Panc1 (cell line): ENCODE measurements around the gene IFNA10. TPM values are rescaled to one million over a fixed set of nuclear protein-coding genes. Genes with fewer than 3 reads are reported as not detected.
"Not testable (repeated sequence)": the region's sequence is repeated elsewhere in the genome, so short reads cannot be mapped to it uniquely, and the experiment has no call there.

ENCODE experiments used
- ATAC-seq: fragments of 200-7000 bp; cut with Tn5 transposase; 2 replicates; pipeline ENCODE4 v1.9.1; 2020; ENCODE audit warnings: mild to moderate bottlenecking, moderate library complexity
- BruUV-seq: library from RNA; stranded (reverse); fragments of 400-500 nt; replicated peaks from 2 replicates; lab custom pipeline; 2021; lab: Mats Ljungman, UMichigan
- CTCF ChIA-PET: fragments of 300-600 bp; sonication (Branson Sonifier 250); formaldehyde crosslinking; loops from one replicate; lab custom pipeline; 2022; ENCODE audit warnings: antibody characterized with exemption; lab: Charles Lee
- POLR2A ChIA-PET: fragments of 300-600 bp; sonication (Branson Sonifier 250); formaldehyde crosslinking; loops from one replicate; lab custom pipeline; 2022; ENCODE audit warnings: antibody characterized with exemption; lab: Charles Lee
- DNase-seq: peaks from one replicate; pipeline ENCODE4 v3.0.0-alpha.2; 2010; ENCODE audit warnings: low read depth, low spot score
- H3K27ac ChIP-seq: 2 replicates; pipeline ENCODE4 v1.5.1; 2011; ENCODE audit warnings: mild to moderate bottlenecking, low read length, inconsistent platforms
- H3K27me3 ChIP-seq: fragments of 200-500 bp; sonication (Bioruptor generic); 2 replicates; pipeline ENCODE4 v1.6.0; 2014; ENCODE audit warnings: low read length, inconsistent platforms; ENCODE audit not compliant: control insufficient read depth, insufficient read depth
- H3K36me3 ChIP-seq: fragments of 200-500 bp; sonication (Bioruptor generic); 2 replicates; pipeline ENCODE4 v1.5.1; 2014; ENCODE audit warnings: inconsistent platforms, mild to moderate bottlenecking, low read length, moderate library complexity; ENCODE audit not compliant: control insufficient read depth, insufficient read depth
- H3K4me1 ChIP-seq: 2 replicates; pipeline ENCODE4 v1.5.1; 2011; ENCODE audit warnings: inconsistent platforms, mild to moderate bottlenecking, low read length, moderate library complexity; ENCODE audit not compliant: control insufficient read depth, insufficient read depth
- H3K4me3 ChIP-seq, 2 experiments: 2 replicates each; pipeline ENCODE4 v1.5.1; 2011 to 2012; ENCODE audit warnings: low read depth in 2 of 2, low read length in 2 of 2, mild to moderate bottlenecking in 2 of 2, inconsistent platforms in 1 of 2, moderate library complexity in 1 of 2
- H3K9me3 ChIP-seq: fragments of 200-500 bp; sonication (Bioruptor generic); 2 replicates; pipeline ENCODE4 v1.5.1; 2014; ENCODE audit warnings: low read depth, mild to moderate bottlenecking, inconsistent platforms, low read length, moderate library complexity; ENCODE audit not compliant: control insufficient read depth, insufficient read depth
- CTCF ChIP-seq: fragments of 450-650 bp; IDR thresholded peaks from 2 replicates; pipeline ENCODE4 v1.5.1; 2017; ENCODE audit warnings: mild to moderate bottlenecking
- POLR2AphosphoS5 ChIP-seq: IDR thresholded peaks from 2 replicates; pipeline ENCODE4 v1.6.1; 2012; ENCODE audit warnings: mild to moderate bottlenecking, low read depth, low read length, moderate library complexity
- SIN3A ChIP-seq: IDR thresholded peaks from 2 replicates; pipeline ENCODE4 v1.6.1; 2012; ENCODE audit warnings: low read depth, mild to moderate bottlenecking, low read length, moderate library complexity, borderline replicate concordance; ENCODE audit not compliant: insufficient read depth
- TCF7L2 ChIP-seq: IDR thresholded peaks from 2 replicates; pipeline ENCODE4 v1.6.1; 2011; ENCODE audit warnings: mild to moderate bottlenecking, low read depth, low read length, inconsistent platforms
- in situ Hi-C: cut with HindIII; loops from 2 replicates; pipeline ENCODE4 v1.10.0; 2016; ENCODE audit warnings: low sequenced_read_pairs, low pct_unique_long_range_greater_than_20kb
- intact Hi-C: fragments of 100-400 bp; cut with micrococcal nuclease; formaldehyde crosslinking; loops from one replicate; pipeline ENCODE4 v1.10.0; 2022; ENCODE audit not compliant: unreplicated experiment
- total RNA-seq: library from RNA; stranded (reverse); gene quantifications from one replicate; pipeline ENCODE4 v1.2.1, GENCODE V29; 2021; ENCODE audit not compliant: unreplicated experiment
- TF ChIP-seq, protein P1 (sequence below), 2 experiments: IDR thresholded peaks; 2 replicates each; pipeline ENCODE4 v1.6.1; 2011 to 2012; ENCODE audit warnings: low read depth in 2 of 2, control low read depth in 1 of 2, low read length in 1 of 2, mild to moderate bottlenecking in 1 of 2, moderate library complexity in 1 of 2; ENCODE audit not compliant: insufficient read depth in 1 of 2

IFNA10 gene
- total RNA-seq, 1 experiment from 2014 or later = not detected

GRCh38 chr9:21172156-21172555 lies 34.8 kb downstream of the IFNA10 start:
- H3K9me3 ChIP-seq = no peaks in the 10 kb centered on the region
- in situ Hi-C loops = no loop called here
- H3K4me3 ChIP-seq = no peak overlapping the region
- no peaks in the 10 kb centered on the region for H3K36me3 ChIP-seq
- no TSS peak for BruUV-seq
- no peak for DNase-seq
- intact Hi-C loops = no loop called here
- no peaks in the 10 kb centered on the region for H3K27me3 ChIP-seq
- no peak for ATAC-seq
- TF ChIP-seq SIN3A (no peak), POLR2AphosphoS5 (no peak), CTCF (no peak), TCF7L2 (no peak)
- TF ChIP-seq, protein P1, sequence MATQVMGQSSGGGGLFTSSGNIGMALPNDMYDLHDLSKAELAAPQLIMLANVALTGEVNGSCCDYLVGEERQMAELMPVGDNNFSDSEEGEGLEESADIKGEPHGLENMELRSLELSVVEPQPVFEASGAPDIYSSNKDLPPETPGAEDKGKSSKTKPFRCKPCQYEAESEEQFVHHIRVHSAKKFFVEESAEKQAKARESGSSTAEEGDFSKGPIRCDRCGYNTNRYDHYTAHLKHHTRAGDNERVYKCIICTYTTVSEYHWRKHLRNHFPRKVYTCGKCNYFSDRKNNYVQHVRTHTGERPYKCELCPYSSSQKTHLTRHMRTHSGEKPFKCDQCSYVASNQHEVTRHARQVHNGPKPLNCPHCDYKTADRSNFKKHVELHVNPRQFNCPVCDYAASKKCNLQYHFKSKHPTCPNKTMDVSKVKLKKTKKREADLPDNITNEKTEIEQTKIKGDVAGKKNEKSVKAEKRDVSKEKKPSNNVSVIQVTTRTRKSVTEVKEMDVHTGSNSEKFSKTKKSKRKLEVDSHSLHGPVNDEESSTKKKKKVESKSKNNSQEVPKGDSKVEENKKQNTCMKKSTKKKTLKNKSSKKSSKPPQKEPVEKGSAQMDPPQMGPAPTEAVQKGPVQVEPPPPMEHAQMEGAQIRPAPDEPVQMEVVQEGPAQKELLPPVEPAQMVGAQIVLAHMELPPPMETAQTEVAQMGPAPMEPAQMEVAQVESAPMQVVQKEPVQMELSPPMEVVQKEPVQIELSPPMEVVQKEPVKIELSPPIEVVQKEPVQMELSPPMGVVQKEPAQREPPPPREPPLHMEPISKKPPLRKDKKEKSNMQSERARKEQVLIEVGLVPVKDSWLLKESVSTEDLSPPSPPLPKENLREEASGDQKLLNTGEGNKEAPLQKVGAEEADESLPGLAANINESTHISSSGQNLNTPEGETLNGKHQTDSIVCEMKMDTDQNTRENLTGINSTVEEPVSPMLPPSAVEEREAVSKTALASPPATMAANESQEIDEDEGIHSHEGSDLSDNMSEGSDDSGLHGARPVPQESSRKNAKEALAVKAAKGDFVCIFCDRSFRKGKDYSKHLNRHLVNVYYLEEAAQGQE (IDR thresholded peaks at IDR 0.05; ENCODE audit: insufficient read depth in 1 of 2, low read depth in 2 of 2, low read length in 1 of 2) = no peak
- no peaks in the 10 kb centered on the region for H3K4me1 ChIP-seq
- POLR2A ChIA-PET = no interaction called here
- H3K27ac ChIP-seq = no peak overlapping the region
- CTCF ChIA-PET = no interaction called here

DNA sequence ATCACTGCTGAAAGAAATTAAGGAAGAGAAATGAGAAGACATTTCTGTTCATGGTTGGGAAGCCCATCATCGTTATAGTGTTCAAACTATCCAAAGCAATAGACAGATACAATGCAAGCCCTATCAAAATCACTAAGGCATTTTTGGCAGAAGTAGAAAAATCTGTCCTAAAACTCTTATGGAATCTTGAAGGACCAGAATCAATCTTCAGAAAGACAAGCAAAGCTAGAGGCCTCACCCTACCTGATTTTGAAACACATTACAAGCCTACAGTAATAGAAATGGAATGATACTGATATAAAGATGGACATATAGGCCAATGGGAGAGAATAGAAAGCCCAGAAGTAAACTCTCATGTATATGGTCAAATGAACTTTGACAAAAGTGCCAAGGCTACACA lies 35.6 kb downstream of the IFNA10 start:
- H3K27ac ChIP-seq = no peak overlapping the region
- in situ Hi-C loops = no loop called here
- ATAC-seq (no peak), DNase-seq (no peak)
- no peaks in the 10 kb centered on the region for H3K4me1 ChIP-seq
- POLR2A ChIA-PET = no interaction called here
- CTCF ChIA-PET = no interaction called here
- no peaks in the 10 kb centered on the region for H3K36me3 ChIP-seq
- H3K27me3 ChIP-seq = no peaks in the 10 kb centered on the region
- TF ChIP-seq POLR2AphosphoS5 (no peak), SIN3A (no peak), CTCF (no peak), TCF7L2 (no peak)
- TF ChIP-seq, protein P1 (IDR thresholded peaks at IDR 0.05; ENCODE audit: insufficient read depth in 1 of 2, low read depth in 2 of 2, low read length in 1 of 2) = no peak
- no peaks in the 10 kb centered on the region for H3K9me3 ChIP-seq
- BruUV-seq = no TSS peak
- no peak overlapping the region for H3K4me3 ChIP-seq
- intact Hi-C loops = no loop called here

GRCh38 chr9:21166560-21166959 lies 40.4 kb downstream of the IFNA10 start, which contains the start of gene IFNA21:
TSS of gene IFNA21 (minus strand) at chr9:21166660. CDS start at chr9:21166612, 48 bp downstream.
- H3K36me3 ChIP-seq, H3K27ac ChIP-seq, CTCF ChIA-PET, POLR2A ChIA-PET, in situ Hi-C loops, H3K4me1 ChIP-seq, H3K4me3 ChIP-seq, ATAC-seq, intact Hi-C loops, H3K9me3 ChIP-seq, DNase-seq, H3K27me3 ChIP-seq, BruUV-seq: not testable (repeated sequence)
